Endothelial cell of umbilical vein (primary cell): ENCODE measurements around the gene CCDC190. TPM values are rescaled to one million over a fixed set of nuclear protein-coding genes. Genes with fewer than 3 reads are reported as not detected.
"Not testable (repeated sequence)": the region's sequence is repeated elsewhere in the genome, so short reads cannot be mapped to it uniquely, and the experiment has no call there.

ENCODE experiments used
- BruUV-seq: library from RNA; stranded (reverse); fragments of 400-500 nt; replicated peaks from 2 replicates; lab custom pipeline; 2021; lab: Mats Ljungman, UMichigan
- CTCF ChIA-PET: fragments of 300-600, 350-600 bp; sonication (Branson Sonifier 250); formaldehyde crosslinking; loops from one replicate; lab custom pipeline; 2021; ENCODE audit warnings: antibody characterized with exemption, inconsistent platforms; lab: Charles Lee
- POLR2A ChIA-PET: fragments of 300-600, 350-600 bp; sonication (Branson Sonifier 250); formaldehyde crosslinking; loops from one replicate; lab custom pipeline; 2021; ENCODE audit warnings: antibody characterized with exemption, inconsistent platforms; lab: Charles Lee
- DNase-seq: peaks from one replicate; pipeline ENCODE4 v3.0.0-alpha.2; 2011; ENCODE audit warnings: low read depth, low spot score
- FAIRE-seq: peaks from 2 replicates; lab custom pipeline; 2011; peaks lifted over from hg19 to GRCh38; lab: Jason Lieb, UNC
- H2AFZ ChIP-seq: 2 replicates; pipeline ENCODE4 v1.6.0; 2012; ENCODE audit warnings: low read depth, low read length, control low read depth, inconsistent platforms
- H3K27ac ChIP-seq: 2 replicates; pipeline ENCODE4 v1.5.1; 2011; ENCODE audit warnings: low read depth, mild to moderate bottlenecking, control low read depth, low read length, moderate library complexity; ENCODE audit not compliant: insufficient read depth
- H3K27me3 ChIP-seq, 2 experiments: 2 replicates each; pipeline versions ENCODE4 v1.6.0 to v1.6.1; 2011; ENCODE audit warnings: low read length in 2 of 2, mixed read lengths in 1 of 2; ENCODE audit not compliant: control insufficient read depth in 2 of 2, insufficient read depth in 2 of 2
- H3K36me3 ChIP-seq, 2 experiments: 2 replicates in 1 of 2; 3 replicates in 1 of 2; pipeline ENCODE4 v1.5.1; 2011; ENCODE audit warnings: low read length in 2 of 2, mild to moderate bottlenecking in 1 of 2, moderate library complexity in 1 of 2; ENCODE audit not compliant: control insufficient read depth in 2 of 2, insufficient read depth in 2 of 2; ENCODE audit errors: extremely low read depth in 1 of 2
- H3K4me1 ChIP-seq: 3 replicates; pipeline ENCODE4 v1.5.1; 2011; ENCODE audit warnings: mild to moderate bottlenecking, low read length; ENCODE audit not compliant: control insufficient read depth, insufficient read depth; ENCODE audit errors: extremely low read depth
- H3K4me2 ChIP-seq: 2 replicates; pipeline ENCODE4 v1.6.1; 2011; ENCODE audit warnings: low read length, control low read depth, mixed read lengths; ENCODE audit not compliant: insufficient read depth
- H3K4me3 ChIP-seq, 3 experiments: fragments of 200-600 bp in 1 of 3; sonication (generic), shearing (Covaris generic) in 1 of 3; replicated peaks in 1 of 3; 2 replicates each; pipeline ENCODE4 v1.5.1; 2011 to 2016; ENCODE audit warnings: control low read depth in 3 of 3, low read length in 3 of 3, mild to moderate bottlenecking in 2 of 3, inconsistent platforms in 1 of 3, low read depth in 1 of 3, moderate library complexity in 1 of 3; ENCODE audit not compliant: insufficient read depth in 1 of 3
- H3K79me2 ChIP-seq: 2 replicates; pipeline ENCODE4 v1.6.0; 2012; ENCODE audit warnings: low read length, inconsistent platforms; ENCODE audit not compliant: control insufficient read depth, insufficient read depth
- H3K9ac ChIP-seq: replicated peaks from 2 replicates; pipeline ENCODE3; 2011; ENCODE audit warnings: low read length, control low read depth; ENCODE audit not compliant: insufficient read depth; ENCODE audit errors: extremely low read depth
- H3K9me1 ChIP-seq: replicated peaks from 3 replicates; pipeline ENCODE4 v1.6.0; 2011; ENCODE audit warnings: mild to moderate bottlenecking, low read length; ENCODE audit not compliant: control insufficient read depth, insufficient read depth; ENCODE audit errors: extremely low read depth
- H3K9me3 ChIP-seq: replicated peaks from 2 replicates; pipeline ENCODE4 v1.5.1; 2012; ENCODE audit warnings: low read length, inconsistent platforms; ENCODE audit not compliant: control insufficient read depth, insufficient read depth
- H4K20me1 ChIP-seq: replicated peaks from 2 replicates; pipeline ENCODE3; 2011; ENCODE audit warnings: mild to moderate bottlenecking, low read length; ENCODE audit not compliant: control insufficient read depth, insufficient read depth; ENCODE audit errors: extremely low read depth
- CTCF ChIP-seq, 2 donors: IDR thresholded peaks; 1 replicate in 1 of 2; 2 replicates in 1 of 2; pipeline ENCODE4 v1.5.1; 2011; ENCODE audit warnings: low read length in 2 of 2, mild to moderate bottlenecking in 2 of 2, moderate library complexity in 2 of 2, control low read depth in 1 of 2, inconsistent platforms in 1 of 2, low read depth in 1 of 2; ENCODE audit not compliant: insufficient read depth in 1 of 2; ENCODE audit errors: extremely low read depth in 1 of 2
- POLR2AphosphoS5 ChIP-seq: IDR thresholded peaks from 2 replicates; pipeline ENCODE4 v1.6.1; 2012; ENCODE audit warnings: low read depth, mild to moderate bottlenecking, control low read depth, low read length, moderate library complexity; ENCODE audit not compliant: insufficient read depth
- dilution Hi-C: fragments of 300-500 bp; cut with MboI; formaldehyde crosslinking; loops from one replicate; pipeline ENCODE4 v1.15.0; 2019; ENCODE audit warnings: low sequenced_read_pairs; ENCODE audit not compliant: extremely low pct_ligation_motif_present
- intact Hi-C: fragments of 100-400 bp; cut with micrococcal nuclease; formaldehyde crosslinking; loops from one replicate; pipeline ENCODE4 v1.10.0; 2022
- polyA plus RNA-seq, 4 experiments: library from polyadenylated mRNA; depleted of rRNA in 3 of 4; stranded (reverse) in 3 of 4; unstranded in 1 of 4; fragments of >200 nt; gene quantifications; 2 replicates each; pipeline versions ENCODE4 v1.2.1 to v1.2.3, GENCODE V29; 2011 to 2012; ENCODE audit warnings: missing spikeins in 1 of 4
- total RNA-seq: library from RNA; stranded (reverse); gene quantifications from 2 replicates; pipeline ENCODE4 v1.2.3, GENCODE V29; 2021

Gene CCDC190
- total and polyA plus RNA-seq, 2 donors (not counting 3 experiments of a cell fraction or from before 2014, with no cell fraction given), result 3.7 to 9.0 TPM

- dilution Hi-C loops, result no loop called here
- FAIRE-seq, result no peak
- POLR2A ChIA-PET, result no interaction called here
Measured at GRCh38 chr1:162822391-162823200, 38.4 kb downstream of the CCDC190 start.

DNA sequence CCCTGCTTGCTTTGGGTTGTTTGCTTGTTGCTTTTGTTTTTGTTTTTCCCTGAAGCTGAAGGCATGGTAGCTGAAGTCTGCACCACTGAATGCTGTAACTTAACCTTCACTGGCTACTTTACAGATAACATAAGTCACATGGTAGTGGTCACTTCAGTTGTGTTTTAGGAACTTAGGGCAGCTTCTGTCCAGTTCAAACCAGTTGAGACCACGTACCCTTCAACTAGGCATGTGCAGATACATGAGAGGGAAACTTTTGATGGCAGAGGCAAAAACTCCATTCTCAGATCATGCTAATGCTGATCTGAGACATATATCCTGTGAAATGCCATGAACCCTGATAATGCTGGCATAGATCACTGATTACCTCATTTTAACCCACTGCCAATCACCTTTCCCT, 42.3 kb downstream of the CCDC190 start:
- H3K27me3 ChIP-seq, H3K9me1 ChIP-seq, BruUV-seq, H3K79me2 ChIP-seq, H3K36me3 ChIP-seq, H3K4me3 ChIP-seq, CTCF ChIA-PET, FAIRE-seq, H4K20me1 ChIP-seq, H3K4me2 ChIP-seq, H3K27ac ChIP-seq, intact Hi-C loops, DNase-seq, dilution Hi-C loops, H2AFZ ChIP-seq, POLR2A ChIA-PET, H3K9ac ChIP-seq, H3K9me3 ChIP-seq: not testable (repeated sequence)
- peaks cover 16% of the 10 kb centered on the region for H3K4me1 ChIP-seq

More at GRCh38 chr1:162822391-162823200, 38.4 kb downstream of the CCDC190 start:
- Histone ChIP-seq H2AFZ (peak overlapping the region; percentile 94), H3K4me1 (peaks cover 16% of the 10 kb centered on the region), H3K9ac (peak overlapping the region; percentile 30), H3K9me3 (no peaks in the 10 kb centered on the region), H3K79me2 (no peaks in the 10 kb centered on the region), H4K20me1 (no peaks in the 10 kb centered on the region), H3K36me3 (no peaks in the 10 kb centered on the region), H3K27ac (no peak overlapping the region), H3K27me3 (no peaks in the 10 kb centered on the region), H3K4me2 (peak overlapping the region; percentile 76), H3K4me3 (peak overlapping the region; percentile 13 to 42 (median 41)), H3K9me1 (no peaks in the 10 kb centered on the region)
- CTCF ChIA-PET, result interaction anchor here (0.6 to 1.9 kb wide), 7 partner anchors 11 to 493 kb away, joined by 3 to 13 read pairs (median 5); partner anchors contain the start of gene RGS5
- DNase-seq, result peak; percentile 25
- intact Hi-C loops, result no loop called here
- peak in 1 of 2 donors; percentile 2 for TF ChIP-seq CTCF (IDR thresholded peaks at IDR 0.05; ENCODE audit: extremely low read depth in 1 of 2, insufficient read depth in 1 of 2, low read depth in 1 of 2, low read length in 2 of 2)
- no peak for TF ChIP-seq POLR2AphosphoS5
- BruUV-seq, result no TSS peak

DNA sequence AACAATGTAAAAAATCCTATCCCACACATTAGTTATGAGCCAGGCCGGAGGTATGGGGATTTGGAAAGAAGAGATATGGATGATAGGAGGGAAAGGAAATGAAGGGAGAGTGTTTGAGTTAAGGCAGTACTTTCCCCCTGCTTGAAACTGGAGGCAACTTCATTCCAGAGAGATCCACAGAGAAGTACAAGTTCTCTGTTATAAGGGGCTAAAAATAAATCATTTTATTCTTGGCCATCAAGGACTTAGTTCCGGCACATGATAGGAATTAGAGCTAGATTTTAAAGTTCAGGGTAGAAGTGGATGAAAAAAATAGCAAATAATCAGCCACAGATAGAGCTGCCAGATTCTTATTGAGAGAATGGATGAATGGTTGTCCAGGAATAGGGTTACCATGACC, 42.8 kb downstream of the CCDC190 start:
- H3K4me2 ChIP-seq, H4K20me1 ChIP-seq, H3K9me1 ChIP-seq, H3K79me2 ChIP-seq, intact Hi-C loops, DNase-seq, FAIRE-seq, H2AFZ ChIP-seq, H3K36me3 ChIP-seq, POLR2A ChIA-PET, H3K4me3 ChIP-seq, CTCF ChIA-PET, H3K27ac ChIP-seq, BruUV-seq, H3K9ac ChIP-seq, H3K9me3 ChIP-seq, dilution Hi-C loops, H3K27me3 ChIP-seq: not testable (repeated sequence)
- H3K4me1 ChIP-seq, result peaks cover 14% of the 10 kb centered on the region
